DMS 273 (cell line): Measurements from ENCODE around the gene ANTXR2.

ENCODE experiments used
- DNase-seq: peaks from one replicate; lab custom pipeline; 2025; ENCODE audit not compliant: unreplicated experiment; lab: John Stamatoyannopoulos, UW

Gene ANTXR2

GRCh38 chr4:80069837-80070731 is 2.9 kb downstream of the ANTXR2 start:
- DNase-seq, result no peak

GRCh38 chr4:80069108-80069836 is 3.8 kb downstream of the ANTXR2 start:
- no peak for DNase-seq

- DNase-seq, result no peak
Measured at GRCh38 chr4:80065601-80066000, 7.4 kb downstream of the ANTXR2 start.

DNA sequence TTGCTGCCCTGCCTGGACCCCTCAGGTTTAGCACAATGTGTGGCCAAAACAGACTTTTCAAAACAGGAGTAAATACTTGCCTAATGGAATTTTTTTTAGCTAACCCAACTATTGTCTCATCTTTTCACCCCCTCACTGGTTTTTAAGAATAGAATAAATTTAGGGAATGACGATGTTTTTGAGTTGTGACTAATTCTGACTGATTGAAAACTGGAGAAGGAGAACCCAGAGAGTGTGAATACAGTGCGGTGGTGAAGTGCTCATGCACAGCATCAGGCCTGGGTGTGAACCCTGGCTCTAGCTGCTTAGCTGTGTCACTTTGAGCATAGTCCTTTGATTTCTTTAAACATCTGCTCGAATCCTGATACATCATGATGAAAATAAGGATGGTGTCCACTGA is 10.5 kb downstream of the ANTXR2 start:
- DNase-seq, result no peak

- DNase-seq, result peak; percentile 9
Measured at GRCh38 chr4:80060804-80061203, 12.2 kb downstream of the ANTXR2 start.

DNA sequence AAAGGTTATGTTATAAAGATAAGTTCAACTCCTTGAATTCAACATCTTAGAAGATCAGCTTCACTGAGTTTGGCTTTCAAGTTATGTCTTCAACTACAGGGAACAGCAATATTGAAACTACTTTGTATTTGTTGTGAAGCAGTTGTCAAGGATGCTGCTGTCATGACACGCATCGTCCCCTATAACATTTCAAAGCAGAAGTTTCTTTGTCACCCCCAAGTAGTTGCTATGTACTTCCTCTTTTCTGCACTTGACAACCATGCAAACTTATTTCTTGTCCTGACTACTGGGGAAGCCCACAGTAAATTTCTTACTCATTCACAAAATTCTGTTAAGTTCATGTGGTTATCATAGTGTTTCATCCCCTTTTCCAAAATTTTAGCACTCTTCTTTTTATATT is 14.3 kb downstream of the ANTXR2 start:
- no peak for DNase-seq

DNA sequence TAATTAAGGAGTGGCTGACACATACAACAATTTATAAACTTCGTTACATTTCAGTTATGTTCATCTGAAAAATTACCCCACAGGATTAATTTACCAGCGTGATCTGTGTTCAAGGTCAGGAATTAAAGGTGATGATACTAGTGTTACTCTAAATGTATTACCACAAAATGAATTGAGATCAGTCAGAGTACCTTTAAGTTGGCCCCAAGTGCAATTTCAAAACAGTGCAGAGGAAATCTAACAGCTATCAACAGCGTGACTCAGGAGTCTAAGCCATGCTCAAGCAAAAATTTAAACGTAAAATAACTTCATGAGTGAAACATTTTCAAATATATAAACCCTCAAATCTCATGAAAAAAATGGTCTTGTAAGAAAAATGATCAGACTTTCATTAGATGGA is 18.7 kb downstream of the ANTXR2 start:
- no peak for DNase-seq

DNA sequence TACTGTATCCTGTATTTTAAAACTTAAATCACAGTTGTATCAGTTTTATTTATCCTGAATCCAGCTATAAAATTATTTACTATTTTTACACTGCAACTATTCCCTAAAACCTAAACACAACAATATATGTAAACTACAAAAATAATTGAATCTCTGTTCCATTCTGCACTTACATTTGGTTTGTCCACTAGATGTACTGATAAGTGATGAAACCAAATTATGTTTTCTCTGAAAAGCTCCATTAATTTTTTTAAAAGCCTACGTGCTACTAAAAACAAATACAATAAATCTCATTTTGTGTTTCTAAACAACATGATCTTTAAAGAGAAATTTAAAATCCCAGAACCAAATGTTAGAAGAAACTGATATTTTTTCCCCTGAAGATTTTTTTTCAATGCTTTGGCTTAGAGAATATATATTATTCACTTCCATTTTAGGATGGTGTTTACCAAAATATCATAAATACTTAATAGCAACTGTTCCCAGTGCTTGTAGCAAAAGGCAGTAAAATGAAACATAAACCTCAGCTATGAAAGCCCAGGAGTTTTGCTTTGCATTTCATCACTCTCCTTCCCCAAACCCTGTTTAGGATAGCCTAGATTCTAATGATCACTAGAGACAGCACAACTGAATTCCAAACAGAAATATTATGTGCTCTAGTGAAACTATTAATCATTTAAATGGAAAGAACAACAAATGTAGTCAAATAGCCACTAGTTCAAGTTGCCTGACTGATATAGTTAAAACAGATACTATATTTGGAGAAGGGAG is 19.7 kb downstream of the ANTXR2 start:
- DNase-seq, result no peak

DNA sequence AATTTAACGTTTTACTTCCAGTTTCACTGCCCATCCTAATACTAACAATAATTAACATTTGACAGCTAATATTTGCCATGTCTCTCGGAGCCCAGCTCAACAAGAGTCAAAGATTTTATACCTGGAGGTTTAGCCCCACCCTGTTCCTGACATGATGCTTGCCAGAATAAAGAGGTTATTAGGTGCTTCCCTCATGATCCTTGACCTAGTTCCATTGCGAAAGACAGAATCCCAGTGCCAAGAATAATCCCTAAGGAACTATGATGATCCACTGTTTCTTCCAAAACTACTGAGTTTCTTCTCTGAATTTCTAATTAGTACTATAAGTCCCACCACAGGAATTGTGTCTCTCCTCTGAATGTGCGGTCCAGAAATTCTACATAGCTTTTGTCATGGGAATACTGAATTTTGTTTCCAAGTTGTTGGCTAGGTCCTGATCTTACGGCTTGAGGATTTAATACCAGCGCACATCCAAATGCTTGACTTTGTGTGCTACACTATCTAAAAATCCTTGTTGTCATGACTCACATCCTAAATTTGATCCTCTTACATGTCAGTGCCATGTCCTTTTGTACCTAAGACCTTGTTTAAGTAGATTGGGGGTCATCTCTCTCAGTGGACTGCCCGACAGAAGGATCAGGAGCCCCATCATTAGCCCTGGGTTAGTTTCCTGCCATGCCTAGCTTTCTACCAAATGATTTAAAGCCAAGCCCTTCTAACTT is 23.1 kb downstream of the ANTXR2 start:
- DNase-seq, result no peak

GRCh38 chr4:80049402-80049801 is 23.6 kb downstream of the ANTXR2 start:
- no peak for DNase-seq

GRCh38 chr4:80045786-80046185 is 27.2 kb downstream of the ANTXR2 start:
- no peak for DNase-seq

DNA sequence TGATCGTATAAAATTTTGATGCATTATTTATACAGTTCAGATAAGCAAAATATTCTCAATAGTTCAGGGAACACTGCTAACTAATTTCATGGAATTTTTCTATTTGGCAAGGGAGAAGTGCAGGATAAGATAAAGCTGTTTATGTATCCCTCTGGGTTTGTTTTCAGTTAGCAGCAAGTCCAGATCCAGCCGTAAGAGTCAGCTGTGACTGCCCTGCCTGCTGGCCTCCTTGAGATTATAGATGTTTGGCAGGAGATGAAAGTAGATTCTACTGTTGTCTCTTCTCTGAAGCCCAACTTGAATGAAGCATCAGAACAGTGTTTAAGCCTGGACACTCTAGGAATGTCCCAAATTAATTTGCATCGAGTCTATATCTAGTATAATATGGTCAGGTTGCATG is 29.5 kb downstream of the ANTXR2 start:
- no peak for DNase-seq

GRCh38 chr4:80042821-80043220 is 30.2 kb downstream of the ANTXR2 start:
- no peak for DNase-seq

DNA sequence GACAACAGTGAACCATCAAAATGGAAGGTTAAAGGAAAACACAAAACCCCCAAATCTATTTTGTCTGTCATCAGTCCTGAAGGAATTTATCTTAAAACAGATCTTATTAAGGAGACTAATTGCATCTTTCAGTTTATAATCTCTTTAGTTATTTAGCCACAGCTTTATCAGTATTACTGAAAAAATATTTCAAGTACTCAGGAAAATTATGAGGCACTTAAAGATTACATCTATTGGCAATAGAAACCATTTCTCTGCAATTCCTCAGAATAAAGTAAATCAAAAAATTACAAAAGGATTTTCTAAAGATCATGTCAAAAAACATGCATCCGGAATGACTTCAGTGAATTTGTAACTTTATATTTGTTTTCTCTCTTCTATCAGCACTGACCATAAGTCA is 35.2 kb downstream of the ANTXR2 start:
- no peak for DNase-seq

- DNase-seq, result no peak
Measured at GRCh38 chr4:80036949-80037685, 35.9 kb downstream of the ANTXR2 start.

GRCh38 chr4:80036306-80036705 is 36.7 kb downstream of the ANTXR2 start:
- DNase-seq, result no peak

DNA sequence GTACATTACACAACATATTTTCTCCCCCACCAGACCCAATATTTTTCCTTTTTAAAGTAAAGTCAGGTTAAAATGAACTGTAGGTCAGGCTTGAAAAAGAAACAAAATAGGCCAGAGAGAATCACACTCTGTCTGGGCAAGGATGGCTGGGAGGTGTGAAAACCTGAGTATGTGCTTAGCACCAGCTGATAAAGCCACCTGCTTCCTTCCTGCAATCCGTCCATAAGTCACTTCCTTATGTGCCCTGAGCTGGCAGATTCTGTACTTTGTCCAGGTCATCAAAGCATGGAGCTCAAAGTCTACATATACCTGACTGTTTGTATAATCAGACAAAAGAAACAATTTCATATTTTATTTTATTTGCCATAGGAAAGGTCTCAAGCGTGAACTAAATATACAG is 37.7 kb downstream of the ANTXR2 start:
- no peak for DNase-seq

- peak; percentile 13 for DNase-seq
Measured at GRCh38 chr4:80033581-80033980, 39.4 kb downstream of the ANTXR2 start.

DNA sequence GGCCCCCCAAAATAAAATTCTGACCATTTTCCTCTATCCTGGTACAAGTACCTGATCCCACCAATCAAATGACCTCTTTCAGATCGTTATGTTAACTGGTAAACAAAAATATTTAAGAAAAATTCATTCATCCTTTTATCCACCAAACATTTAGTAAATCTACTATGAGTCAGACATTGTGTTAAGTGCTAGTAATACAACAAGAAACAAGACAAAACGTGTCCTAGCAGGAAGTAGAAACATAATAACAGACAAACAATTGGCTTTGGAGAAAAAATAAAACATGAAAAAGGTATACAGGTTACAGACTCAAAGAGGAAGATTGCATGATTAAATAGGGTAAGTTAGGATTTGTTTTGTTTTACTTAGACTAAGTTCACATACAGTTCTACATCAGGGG is 43.7 kb downstream of the ANTXR2 start:
- no peak for DNase-seq

DNA sequence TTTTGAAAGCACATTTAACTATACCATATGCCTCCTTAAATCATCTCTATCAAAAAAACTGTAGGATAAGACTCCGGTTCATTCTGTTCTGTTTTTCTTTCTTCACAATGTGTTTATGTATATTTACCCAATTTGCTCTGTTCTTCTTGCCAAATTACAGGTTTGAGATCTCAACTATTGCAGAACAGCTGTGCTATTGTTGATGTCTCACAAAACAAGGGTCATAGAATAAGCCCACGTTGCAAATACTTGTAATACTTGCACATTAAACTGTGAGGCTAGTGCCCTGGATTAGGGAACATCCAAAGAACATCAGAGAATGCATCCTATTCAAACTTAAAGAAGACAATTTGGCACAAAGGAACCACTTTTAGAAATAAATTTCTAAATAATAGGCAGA is 45.4 kb downstream of the ANTXR2 start:
- no peak for DNase-seq
